GM23338 (cell line): ENCODE data around the gene CLIP2.

Experiments
- CREB1 ChIP-seq: fragments of 250-450 bp; sonication (Bioruptor Pico); IDR thresholded peaks from 2 replicates; pipeline ENCODE4 v1.5.0; 2020; ENCODE audit warnings: low read depth, mild to moderate bottlenecking, moderate library complexity
- EZH2 ChIP-seq: fragments of 200-600 bp; sonication (generic); IDR thresholded peaks from one replicate; pipeline ENCODE4 v1.8.0; 2017; ENCODE audit warnings: antibody characterized with exemption, mild to moderate bottlenecking, low read depth; ENCODE audit not compliant: unreplicated experiment
- EZH2phosphoT487 ChIP-seq: fragments of 200-600 bp; sonication (generic); IDR thresholded peaks from one replicate; pipeline ENCODE4 v1.8.1; 2018; ENCODE audit warnings: antibody characterized with exemption; ENCODE audit not compliant: unreplicated experiment
- JUNB ChIP-seq: IDR thresholded peaks from one replicate; pipeline ENCODE4 v1.6.1; 2016; ENCODE audit warnings: antibody characterized with exemption; ENCODE audit not compliant: unreplicated experiment
- NANOG ChIP-seq: IDR thresholded peaks from 2 replicates; pipeline ENCODE4 v1.6.1; 2016; ENCODE audit warnings: antibody characterized with exemption, borderline replicate concordance
- POLR2AphosphoS5 ChIP-seq: IDR thresholded peaks from 2 replicates; pipeline ENCODE4 v1.6.1; 2016; ENCODE audit warnings: antibody characterized with exemption, low read depth
- REST ChIP-seq: IDR thresholded peaks from one replicate; pipeline ENCODE4 v1.6.1; 2018; ENCODE audit warnings: antibody characterized with exemption; ENCODE audit not compliant: unreplicated experiment
- STAT1 ChIP-seq: IDR thresholded peaks from one replicate; pipeline ENCODE4 v1.6.1; 2016; ENCODE audit warnings: antibody characterized with exemption; ENCODE audit not compliant: unreplicated experiment
- ZNF114 ChIP-seq: fragments of 250-450 bp; sonication (Bioruptor Pico); IDR thresholded peaks from 2 replicates; pipeline ENCODE4 v1.5.0; 2020; ENCODE audit warnings: mild to moderate bottlenecking, moderate library complexity
- ZNF331 ChIP-seq: fragments of 250-450 bp; sonication (Bioruptor Pico); IDR thresholded peaks from 2 replicates; pipeline ENCODE4 v1.5.0; 2020; ENCODE audit warnings: low read depth, mild to moderate bottlenecking, moderate library complexity
- ZNF462 ChIP-seq: fragments of 250-450 bp; sonication (Bioruptor Pico); IDR thresholded peaks from 2 replicates; pipeline ENCODE4 v1.5.0; 2020; ENCODE audit warnings: mild to moderate bottlenecking, moderate library complexity
- TF ChIP-seq, protein P1 (sequence below), 2 experiments: fragments of 200-600 bp in 1 of 2; sonication (generic) in 1 of 2; conservative IDR thresholded peaks; 2 replicates each; pipeline versions ENCODE4 v1.5.1 to v1.6.1; 2016 to 2017; ENCODE audit warnings: antibody characterized with exemption in 2 of 2, low read depth in 2 of 2, mild to moderate bottlenecking in 2 of 2, moderate library complexity in 1 of 2
- TF ChIP-seq, protein P2 (sequence below): IDR thresholded peaks from 2 replicates; pipeline ENCODE4 v1.6.1; 2016; ENCODE audit warnings: antibody characterized with exemption

DNA sequence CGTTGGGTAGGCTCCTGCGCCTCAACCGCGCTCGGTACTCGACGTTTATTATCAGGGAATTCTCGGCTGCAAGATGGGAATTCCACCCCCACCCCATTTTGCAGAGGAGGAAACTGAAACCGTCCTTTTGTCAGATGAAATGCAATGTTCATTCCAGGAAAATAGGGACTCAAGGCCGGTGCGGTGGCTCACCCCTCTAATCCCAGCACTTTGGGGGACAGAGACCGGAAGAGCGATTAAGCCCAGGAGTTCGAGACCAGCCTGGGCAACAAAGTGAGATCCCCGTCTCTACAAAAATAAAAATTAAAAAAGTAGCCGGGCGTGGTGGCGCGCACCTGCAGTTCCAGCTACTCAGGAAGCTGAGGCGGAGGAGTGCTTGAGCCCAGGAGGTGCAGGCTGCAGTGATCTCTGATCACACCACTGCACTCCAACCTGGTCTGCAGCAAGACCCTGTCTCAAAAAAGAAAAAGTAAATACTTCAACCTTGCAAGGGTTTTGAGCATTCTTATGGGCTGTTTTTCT, 34.3 kb upstream of the CLIP2 start:
- no peak for TF ChIP-seq EZH2
- TF ChIP-seq, protein P1, sequence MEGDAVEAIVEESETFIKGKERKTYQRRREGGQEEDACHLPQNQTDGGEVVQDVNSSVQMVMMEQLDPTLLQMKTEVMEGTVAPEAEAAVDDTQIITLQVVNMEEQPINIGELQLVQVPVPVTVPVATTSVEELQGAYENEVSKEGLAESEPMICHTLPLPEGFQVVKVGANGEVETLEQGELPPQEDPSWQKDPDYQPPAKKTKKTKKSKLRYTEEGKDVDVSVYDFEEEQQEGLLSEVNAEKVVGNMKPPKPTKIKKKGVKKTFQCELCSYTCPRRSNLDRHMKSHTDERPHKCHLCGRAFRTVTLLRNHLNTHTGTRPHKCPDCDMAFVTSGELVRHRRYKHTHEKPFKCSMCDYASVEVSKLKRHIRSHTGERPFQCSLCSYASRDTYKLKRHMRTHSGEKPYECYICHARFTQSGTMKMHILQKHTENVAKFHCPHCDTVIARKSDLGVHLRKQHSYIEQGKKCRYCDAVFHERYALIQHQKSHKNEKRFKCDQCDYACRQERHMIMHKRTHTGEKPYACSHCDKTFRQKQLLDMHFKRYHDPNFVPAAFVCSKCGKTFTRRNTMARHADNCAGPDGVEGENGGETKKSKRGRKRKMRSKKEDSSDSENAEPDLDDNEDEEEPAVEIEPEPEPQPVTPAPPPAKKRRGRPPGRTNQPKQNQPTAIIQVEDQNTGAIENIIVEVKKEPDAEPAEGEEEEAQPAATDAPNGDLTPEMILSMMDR (conservative IDR thresholded peaks at IDR 0.05; ENCODE audit: low read depth in 2 of 2), result no peak
- no peak for TF ChIP-seq ZNF114
- TF ChIP-seq POLR2AphosphoS5, result no peak
- no peak for TF ChIP-seq EZH2phosphoT487
- TF ChIP-seq STAT1, result no peak
- no peak for TF ChIP-seq REST
- no peak for TF ChIP-seq CREB1 (CRISPR knock-in tag)
- TF ChIP-seq, protein P2, sequence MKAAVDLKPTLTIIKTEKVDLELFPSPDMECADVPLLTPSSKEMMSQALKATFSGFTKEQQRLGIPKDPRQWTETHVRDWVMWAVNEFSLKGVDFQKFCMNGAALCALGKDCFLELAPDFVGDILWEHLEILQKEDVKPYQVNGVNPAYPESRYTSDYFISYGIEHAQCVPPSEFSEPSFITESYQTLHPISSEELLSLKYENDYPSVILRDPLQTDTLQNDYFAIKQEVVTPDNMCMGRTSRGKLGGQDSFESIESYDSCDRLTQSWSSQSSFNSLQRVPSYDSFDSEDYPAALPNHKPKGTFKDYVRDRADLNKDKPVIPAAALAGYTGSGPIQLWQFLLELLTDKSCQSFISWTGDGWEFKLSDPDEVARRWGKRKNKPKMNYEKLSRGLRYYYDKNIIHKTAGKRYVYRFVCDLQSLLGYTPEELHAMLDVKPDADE, result no peak
- TF ChIP-seq JUNB, result no peak
- no peak for TF ChIP-seq NANOG
- no peak for TF ChIP-seq ZNF462 (CRISPR knock-in tag)
- no peak for TF ChIP-seq ZNF331
